Cerebellar cortex (tissue), 1 donor: ENCODE measurements around the gene NDUFS8.
A peak's percentile ranks its signal among the peaks of the same experiment; 100 is the strongest.

Source experiments
- DNase-seq: peaks from one replicate; pipeline ENCODE4 v3.0.0-alpha.2; 2015; ENCODE audit warnings: low spot score

The NDUFS8 gene

DNA sequence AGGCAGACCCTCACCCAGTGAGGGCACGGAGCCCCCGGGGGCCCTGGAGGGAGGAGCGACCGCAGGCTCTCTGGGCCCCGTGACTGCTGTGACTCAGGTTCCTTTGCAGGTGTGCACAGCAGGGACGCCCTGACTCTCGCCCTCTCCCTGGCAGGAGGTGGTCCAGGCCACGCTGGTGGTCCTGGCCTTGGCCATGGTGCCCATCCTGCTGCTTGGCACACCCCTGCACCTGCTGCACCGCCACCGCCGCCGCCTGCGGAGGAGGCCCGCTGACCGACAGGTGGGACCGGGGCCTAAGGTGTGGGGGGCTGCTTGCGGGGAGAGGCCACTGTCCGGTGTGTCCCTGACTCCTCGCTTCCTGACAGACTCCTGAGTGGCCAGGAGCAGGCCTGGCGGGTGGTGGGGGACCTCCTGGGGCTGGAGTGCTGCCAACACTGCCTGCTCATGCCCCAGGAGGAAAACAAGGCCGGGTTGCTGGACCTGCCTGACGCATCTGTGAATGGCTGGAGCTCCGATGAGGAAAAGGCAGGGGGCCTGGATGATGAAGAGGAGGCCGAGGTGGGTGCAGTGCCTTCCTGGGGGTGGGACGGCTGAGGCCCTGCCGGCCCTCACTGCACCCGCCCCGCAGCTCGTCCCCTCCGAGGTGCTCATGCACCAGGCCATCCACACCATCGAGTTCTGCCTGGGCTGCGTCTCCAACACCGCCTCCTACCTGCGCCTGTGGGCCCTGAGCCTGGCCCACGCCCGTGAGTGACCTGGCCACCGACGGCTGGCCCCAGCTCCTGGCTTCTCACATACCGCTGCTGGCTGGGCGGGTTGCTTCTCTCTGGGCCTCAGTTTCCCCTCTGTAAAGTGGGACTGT, 19.3 kb downstream of the NDUFS8 start:
- DNase-seq: no peak

DNA sequence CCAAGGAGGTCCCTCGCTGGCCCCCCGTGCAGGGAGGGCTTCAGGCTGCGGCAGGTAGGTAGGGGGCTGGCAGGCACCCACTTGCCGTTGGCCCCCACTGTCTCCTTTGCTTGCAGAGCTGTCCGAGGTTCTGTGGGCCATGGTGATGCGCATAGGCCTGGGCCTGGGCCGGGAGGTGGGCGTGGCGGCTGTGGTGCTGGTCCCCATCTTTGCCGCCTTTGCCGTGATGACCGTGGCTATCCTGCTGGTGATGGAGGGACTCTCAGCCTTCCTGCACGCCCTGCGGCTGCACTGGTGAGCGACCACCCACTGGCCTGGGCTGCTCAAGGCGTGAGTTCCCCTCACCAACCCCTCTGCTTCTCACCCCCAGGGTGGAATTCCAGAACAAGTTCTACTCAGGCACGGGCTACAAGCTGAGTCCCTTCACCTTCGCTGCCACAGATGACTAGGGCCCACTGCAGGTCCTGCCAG, 19.9 kb downstream of the NDUFS8 start:
- no peak for DNase-seq

DNA sequence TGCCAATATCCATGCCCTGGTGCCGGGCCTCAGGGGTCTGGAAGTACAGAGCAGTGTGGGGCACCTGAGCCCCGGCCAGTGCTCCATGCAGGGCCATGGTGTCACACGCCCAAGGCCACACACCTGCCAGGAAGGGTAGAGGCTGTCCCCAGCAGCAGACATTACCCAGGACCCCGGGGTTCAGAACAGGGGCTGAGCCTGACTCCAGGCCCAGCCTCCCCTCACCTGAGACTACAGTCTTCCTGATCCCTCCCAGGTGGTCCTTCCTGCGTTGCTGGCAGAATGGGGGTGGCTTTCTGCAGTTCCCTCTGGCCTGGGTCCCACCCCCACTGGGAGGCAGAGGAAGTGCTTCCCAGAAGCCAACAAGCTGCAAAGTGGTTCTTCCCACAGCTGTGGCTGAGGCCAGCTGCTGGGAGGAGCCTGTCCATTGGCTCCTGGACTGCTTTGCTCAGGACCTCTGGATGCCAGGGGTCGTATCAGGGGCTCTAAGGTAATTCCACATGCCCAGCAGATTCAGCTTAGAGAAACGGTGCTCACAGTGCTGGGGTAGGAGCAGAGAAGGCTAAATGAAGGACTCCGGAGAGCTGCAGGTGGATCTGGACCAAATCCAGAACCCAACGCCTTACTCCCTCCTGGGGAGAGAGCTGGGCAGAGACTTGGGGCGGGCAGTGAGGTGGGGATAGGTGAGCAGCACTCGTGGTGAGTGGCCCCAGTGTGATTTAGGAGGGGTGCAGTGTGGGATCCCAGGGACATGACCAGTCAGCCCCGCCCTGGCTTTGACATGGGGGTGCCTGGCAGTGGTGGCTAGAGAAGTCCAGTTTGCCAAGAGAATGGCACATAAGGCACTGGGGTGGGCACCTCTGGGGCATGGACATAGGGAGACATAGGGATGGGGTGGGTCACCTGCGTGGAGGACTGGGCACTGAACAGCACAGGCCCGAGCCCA, 21.0 kb downstream of the NDUFS8 start:
- peak; percentile 21 for DNase-seq

DNA sequence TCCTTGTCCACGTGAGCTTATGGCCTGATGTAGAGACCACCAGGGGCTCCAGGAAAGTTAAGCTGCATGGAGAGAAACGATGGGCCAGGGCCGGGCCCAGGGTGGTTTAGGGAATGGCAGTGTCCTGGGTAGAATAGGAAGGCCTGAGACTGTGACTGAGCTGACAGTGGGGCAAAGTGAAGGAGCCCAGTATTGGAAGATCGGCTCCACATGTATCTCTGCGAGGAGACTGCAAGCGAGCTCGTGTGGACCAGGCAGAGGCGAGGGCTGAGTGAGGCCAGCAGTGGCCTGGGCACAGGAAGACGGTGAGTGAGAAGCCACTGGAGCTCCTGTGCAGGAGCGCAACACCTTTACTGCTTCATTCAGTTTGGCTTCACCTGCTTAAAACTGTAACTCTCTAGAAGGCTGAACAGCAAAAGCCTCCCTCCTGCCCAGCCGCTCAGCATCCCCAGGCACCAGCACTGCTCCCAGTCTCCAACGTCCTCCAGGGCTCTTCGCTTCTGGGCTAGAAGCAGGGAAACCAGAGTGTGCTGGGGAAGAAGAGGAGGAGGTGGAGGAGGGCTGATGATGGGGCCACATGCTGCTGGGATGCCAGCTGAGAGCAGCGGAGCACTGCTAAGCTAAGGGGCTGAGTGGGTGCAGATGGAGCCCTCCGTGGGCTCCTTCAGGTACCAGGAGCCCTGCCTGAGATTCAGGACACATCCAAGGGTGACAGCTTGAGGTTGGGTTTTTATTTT, 21.8 kb downstream of the NDUFS8 start:
- DNase-seq: no peak

DNA sequence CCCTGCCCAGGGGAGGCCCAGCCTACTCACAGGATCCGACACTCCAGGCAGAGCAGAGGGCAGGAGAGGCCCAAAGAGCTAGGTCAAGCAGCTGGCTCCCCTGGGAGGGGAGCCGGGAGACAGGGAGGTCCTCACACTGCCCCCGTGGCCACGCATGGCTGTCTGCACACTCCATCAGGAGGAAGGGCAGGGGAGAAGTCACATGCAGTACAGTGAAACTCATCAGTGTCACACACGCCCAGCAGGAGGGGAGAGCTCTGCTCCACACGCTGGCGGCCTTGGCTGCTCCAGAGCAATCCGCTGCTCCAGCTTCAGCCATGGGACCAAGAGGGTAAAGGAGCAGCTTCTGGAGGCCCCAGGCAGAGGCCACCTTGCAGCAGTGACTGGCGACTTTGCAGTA, 22.6 kb downstream of the NDUFS8 start:
- no peak for DNase-seq

DNA sequence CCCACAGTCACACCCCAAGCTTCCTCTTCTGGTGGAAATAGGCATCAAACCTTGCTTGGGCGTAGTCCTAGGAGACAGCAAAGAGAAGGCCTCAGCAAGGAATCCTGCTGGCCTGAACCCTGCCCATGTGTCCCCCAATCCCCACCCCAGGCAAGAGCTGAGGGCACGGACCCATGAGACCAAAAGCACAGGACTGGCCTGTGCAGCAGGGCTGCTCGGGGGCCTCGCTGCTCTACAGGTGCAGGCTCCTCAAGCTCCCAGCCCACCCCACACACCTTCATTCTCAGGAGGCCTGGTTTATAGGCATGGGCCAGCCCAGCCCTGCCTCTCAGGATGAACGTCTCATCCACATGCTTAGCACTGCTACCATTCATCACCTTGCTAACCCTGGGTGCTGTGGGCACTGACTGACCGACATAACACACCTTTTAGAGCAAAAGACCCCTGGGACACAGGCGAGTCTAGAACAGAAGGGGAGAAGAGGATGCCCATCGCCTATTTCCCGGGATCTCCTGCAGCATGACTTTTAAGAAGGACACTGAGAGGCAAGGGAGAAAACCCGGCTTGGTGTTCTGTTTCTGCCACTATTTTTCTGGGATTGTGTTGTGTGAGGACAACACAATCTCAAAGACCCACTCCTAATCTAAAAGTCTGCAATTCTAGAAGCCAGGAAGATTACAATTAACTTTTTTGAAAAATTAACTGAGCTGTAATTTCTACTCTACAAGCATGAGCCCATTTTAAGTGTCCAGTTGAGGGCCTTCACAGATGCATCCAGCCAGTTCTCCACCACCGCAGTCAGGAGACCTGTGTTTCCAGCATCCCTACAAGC, 23.7 kb downstream of the NDUFS8 start:
- no peak for DNase-seq

DNA sequence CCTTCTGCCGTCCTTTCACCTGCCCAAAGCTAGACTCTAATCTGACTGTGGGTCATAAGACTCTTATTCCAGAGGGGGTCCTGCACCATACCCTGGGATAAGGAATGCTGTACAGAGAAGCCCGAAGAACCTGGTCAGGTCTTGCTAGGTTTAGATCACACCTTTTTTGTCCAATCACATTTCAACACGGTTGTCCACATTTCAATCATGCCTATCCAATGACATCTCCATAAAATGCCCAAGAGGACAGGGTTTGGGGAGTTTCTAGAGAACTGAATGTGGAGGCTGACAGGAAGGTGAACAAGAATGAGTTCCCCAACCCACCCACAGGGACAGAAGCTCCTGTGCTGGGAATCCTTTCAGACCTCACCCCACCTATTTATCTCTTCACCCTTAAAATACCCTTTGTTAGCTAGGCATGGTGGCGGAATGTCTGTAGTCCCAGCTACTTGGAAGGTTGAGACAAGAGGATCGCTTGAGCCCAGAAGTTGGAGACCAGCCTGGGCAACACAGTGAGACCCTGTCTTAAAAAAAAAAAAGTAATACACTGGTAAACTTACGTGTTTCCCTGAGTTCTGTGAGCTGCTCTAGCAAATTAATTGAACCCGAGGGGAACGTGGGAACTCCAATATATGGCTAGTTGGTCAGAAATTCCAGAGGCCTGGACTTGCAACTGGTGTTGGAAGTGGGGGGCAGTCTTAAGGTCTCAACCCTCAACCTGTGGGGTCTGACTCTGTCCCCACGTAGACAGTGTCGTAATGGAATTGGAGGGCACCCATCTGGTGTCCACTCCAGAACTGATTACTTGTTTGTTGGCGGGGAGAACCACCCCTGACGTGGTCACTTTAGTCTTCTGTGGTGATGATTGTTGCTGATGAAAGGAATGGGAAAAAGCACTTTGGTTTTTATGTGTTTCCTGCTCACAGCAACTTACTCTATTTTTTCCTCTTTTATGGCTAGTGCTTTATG, 26.1 kb downstream of the NDUFS8 start:
- DNase-seq: no peak

DNA sequence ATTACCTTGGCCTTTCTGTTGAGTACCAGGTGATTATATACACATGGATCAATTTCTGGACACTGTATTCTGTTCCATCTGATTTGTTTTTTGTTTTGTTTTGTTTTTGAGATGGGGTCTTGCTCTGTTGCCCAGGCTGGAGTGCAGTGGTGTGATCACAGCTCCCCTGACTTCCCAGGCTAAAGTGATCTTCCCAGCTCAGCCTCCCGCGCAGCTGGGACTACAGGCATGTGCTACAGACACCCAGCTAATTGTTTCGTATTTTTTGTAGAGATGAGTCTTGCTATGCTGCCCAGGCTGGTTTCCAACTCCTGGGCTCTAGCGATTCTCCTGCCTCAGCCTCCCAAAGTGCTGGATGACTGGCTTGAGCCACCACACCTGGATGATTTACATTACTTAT, 27.3 kb downstream of the NDUFS8 start:
- DNase-seq: no peak

DNA sequence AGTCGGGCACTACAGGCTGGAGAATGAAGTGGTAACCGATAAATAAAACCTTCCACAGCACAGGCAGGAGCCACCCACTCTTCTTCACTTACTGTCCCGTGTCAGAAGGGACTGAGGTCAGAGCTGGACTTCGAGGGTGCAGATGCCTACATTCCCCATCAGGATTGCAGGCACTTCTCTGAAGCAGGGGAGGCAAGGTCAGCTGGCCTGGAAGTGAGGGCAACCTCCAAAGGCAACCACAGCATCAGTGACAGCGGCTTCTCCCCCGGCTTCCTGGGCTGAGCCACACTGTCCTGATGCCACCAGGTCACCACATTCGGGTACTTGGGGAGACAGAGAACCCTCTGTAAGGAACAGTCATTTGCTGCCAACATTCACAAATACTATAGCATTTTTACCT, 31.0 kb downstream of the NDUFS8 start:
- DNase-seq: no peak

DNA sequence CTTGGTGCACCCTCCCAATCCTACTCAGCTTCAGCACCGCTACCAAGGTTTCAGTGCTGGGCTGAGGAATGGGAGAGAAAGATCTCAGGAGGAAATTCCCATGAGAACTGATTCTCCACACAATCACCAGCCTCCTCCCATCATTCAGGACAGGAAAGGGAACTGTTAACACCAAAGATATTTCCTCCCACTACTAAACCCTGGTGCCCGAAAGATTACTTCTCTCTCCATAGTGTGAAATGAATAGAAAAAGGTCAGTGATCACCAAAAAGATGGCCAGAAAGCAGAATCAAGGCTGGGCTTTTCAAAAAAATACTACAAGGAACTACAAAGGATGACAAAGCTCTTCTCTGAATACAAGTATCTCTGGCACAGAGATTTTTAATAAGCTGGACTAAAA, 34.4 kb downstream of the NDUFS8 start:
- DNase-seq: no peak

DNA sequence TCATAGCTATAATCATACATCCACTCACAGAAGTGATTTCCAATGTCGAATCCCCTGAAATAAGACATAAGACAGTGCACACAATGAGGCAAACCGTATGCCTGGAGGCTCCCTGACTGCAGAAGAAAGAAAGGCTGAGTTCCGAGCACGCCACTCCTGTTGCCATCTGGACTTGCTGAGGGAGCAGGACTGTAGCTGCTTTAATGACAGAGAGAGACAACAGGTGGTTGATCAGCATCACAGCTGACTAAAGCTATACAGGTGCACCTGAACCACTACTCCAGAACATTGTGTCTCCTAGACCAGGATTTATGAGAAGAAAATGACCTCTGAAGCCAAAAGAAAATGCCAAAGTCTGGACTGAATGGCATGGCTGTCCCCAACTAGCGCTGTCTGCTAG, 35.4 kb downstream of the NDUFS8 start:
- DNase-seq: no peak

DNA sequence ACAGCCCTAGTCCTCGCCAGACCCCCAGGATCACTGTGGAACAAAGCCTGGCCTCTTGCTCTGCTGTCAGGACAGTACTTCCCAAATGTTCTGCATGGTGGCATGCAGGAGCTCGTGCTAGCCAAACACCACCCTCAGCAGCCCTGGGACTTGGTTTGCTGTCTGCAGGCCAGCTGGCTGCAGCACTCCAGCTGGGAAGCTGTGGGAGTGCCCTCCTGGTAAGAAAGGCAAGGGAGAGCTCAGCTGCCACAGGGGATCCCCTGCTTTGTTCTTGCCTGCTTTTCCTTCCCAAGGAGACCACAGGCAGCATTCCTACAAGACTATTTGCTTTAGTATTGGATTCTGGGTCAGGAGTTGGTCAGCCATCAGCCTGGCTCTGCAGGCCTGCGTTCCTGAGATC, 36.3 kb downstream of the NDUFS8 start:
- no peak for DNase-seq

DNA sequence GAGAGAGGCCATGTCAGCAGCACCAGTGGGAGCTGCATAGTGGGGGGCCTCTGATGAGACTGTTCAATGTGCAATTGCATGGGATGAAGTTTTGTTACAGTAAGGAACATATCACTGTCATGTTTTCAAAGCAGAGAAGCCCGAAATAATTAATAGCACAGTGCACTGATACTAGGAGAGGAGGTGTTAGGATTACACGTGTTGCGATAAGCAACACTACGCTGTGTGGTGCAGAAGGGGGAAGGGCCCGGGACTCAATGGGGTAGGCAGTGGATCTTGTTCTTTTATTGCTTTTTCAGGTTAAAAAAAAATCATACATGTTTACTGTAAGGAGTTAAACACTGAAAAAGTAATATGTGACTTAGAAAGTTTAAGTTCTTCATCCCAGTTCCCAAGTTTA, 37.5 kb downstream of the NDUFS8 start:
- no peak for DNase-seq

DNA sequence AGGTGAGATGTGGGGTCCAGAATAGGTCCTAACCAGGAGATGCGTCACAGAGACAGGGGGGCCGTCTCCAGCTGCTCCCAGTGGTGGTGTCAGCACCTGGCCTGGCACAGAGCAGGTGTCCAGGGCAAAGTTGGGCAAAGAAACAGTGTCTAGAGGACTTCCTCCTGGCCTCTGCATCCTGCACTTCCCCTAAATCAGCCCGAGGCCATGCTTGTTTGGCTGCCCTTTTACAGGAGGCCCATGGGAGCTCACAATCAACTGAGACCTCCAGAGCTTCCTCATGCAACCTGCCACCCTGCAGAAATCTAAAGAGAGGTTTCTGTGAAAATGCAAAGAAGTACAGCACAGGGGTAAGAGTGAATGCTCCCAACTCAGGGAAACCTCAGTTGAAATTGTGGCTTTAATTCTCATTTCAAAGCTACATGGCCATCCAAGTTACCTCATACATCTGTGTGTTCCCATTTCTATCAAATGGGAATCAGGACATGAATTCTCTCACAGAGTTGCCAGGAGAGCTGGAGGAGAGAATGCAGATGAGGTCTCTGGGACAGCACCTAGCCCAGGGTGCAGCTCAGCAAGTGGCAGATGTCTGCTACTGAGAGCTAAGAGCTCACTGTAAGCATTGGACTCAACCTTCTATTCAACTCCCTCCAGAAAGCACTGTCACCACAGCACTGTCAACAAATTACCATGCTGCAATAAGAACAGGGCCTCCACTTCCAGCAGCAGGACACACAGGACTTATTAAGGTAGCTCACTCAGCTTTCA, 41.0 kb downstream of the NDUFS8 start:
- DNase-seq: no peak

DNA sequence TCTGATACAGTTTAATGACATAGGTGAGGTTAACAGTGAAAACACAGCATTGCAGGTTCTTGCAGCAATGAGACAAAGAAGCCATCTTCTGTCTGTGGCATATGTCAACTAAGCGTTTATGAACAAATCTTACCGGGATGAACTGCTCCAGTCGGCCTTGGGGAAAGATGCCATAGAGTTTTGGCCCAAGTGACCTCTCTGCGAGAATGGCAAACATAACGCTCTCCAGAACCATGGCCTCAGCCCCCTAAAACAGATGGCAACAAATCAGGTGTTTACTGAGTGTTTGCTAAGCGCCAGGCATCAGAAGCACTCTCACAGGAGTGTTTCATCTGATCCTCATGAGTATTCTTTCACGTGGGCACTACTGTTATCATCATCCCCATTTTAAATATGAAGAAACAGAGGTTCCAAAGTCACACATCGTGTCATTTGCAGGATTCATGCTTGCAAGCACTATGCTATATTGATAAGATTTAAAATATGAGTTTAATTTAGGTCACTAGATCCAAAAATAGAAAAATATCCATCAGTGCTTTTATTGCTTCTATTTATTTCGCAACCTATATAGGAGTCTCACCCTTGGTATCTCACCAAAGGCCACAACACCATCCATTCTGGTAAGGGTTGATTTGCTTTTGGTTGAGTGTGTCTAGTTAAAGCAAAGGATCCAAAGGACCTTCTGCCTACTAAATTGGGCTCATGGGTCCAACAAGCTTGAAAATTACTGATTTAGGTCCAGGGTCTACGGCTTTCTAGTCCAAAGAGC, 44.3 kb downstream of the NDUFS8 start:
- no peak for DNase-seq

DNA sequence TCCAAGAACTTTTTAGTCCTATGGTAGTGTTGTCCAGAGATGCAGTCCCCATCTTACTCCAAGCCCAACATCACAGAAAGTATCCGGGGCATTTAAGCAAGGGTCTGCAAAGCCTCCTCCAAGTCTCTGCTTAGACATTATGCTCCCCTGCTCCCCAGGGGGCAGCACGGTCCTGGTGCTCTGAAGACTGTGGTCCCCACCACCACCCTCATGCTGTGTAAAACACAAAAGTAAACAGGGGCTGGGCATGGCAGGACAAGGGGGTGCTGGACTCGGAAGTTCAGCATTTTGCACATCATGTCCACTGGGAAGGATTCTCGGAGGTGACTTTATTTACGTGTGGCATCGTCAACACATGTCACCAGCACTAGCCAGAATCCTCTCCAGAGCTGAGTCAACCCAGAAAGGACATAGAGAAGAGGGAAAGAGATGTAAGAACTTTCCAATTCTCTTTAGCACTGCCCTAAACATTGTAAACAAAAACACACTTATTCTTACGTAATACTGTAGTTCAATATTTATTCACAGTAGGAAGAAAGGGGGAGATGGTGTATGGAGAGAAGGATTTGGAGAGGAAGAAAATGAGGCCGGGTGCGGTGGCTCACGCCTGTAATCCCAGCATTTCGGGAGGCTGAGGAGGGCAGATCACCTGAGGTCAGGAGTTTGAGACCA, 46.0 kb downstream of the NDUFS8 start:
- DNase-seq: no peak

DNA sequence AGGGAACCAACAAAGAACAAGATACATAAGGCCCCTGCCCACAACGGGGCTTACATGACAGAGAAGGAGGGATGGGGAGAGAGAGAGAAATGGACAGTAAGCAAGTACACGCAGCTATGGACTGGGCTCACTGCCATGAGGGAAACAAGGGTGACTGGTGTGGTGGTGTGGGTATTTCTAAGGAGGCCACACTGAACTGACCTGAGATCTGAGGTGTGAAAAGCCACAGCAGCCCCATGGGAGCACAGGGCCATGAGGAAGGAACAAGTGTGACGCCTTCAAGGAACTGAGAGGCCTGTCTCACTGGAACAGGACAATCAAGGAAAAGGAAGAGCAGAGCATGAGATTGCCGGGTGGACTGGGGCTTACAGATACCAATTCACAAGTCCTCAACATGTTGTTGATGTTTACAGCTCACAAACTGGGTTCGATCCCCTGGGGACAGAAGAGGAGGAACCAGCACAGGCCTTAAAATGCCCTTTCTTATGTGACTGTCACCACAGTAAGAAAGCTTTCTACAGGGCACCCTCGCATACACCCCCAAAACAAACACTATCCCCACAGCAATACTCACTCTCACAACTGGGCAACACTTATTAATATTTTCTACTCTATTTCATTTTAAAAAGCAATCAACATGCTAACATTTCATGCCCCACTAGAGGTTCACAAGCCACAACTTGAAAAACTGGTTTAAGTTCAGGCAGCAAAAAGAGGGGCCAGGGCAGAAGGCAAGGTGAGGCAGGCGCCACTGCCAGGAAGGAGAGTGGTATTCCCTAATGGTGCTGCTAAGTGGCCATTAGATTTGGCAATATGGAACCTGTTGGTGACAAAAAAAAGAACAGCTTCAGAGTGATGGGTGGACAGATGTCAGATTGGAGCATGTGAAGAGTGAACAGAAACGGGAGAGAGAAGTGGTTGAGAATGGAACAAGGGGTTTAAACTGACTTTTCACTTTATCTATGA, 47.4 kb downstream of the NDUFS8 start:
- no peak for DNase-seq
